ENCODE data around the gene MROH7.

MROH7 gene

DNA sequence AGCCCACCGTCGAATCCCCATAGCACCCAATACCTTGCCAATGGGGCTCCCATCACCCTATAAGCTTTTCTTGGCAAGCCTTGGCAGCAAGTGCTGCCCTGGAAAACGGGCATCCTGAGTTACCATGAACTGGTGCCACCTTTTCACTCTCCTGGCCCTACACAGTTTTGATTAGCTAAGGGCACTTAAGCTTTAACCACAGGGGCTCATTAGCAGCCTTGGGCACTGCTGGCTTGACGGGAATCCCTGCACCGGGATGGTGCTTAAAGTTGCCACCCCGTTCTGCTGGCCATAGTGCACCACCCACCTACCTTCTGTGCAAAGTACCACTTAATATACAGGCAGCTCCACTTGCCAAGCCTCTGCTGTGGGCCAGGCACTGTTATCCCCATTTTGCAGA lies 109.0 kb downstream of the MROH7 start:
- no peak for DNase-seq (ENCODE audit: low spot score)
- TF ChIP-seq, protein P1, sequence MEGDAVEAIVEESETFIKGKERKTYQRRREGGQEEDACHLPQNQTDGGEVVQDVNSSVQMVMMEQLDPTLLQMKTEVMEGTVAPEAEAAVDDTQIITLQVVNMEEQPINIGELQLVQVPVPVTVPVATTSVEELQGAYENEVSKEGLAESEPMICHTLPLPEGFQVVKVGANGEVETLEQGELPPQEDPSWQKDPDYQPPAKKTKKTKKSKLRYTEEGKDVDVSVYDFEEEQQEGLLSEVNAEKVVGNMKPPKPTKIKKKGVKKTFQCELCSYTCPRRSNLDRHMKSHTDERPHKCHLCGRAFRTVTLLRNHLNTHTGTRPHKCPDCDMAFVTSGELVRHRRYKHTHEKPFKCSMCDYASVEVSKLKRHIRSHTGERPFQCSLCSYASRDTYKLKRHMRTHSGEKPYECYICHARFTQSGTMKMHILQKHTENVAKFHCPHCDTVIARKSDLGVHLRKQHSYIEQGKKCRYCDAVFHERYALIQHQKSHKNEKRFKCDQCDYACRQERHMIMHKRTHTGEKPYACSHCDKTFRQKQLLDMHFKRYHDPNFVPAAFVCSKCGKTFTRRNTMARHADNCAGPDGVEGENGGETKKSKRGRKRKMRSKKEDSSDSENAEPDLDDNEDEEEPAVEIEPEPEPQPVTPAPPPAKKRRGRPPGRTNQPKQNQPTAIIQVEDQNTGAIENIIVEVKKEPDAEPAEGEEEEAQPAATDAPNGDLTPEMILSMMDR (IDR thresholded peaks at IDR 0.05; ENCODE audit: extremely low read depth, missing control alignments): no peak

DNA sequence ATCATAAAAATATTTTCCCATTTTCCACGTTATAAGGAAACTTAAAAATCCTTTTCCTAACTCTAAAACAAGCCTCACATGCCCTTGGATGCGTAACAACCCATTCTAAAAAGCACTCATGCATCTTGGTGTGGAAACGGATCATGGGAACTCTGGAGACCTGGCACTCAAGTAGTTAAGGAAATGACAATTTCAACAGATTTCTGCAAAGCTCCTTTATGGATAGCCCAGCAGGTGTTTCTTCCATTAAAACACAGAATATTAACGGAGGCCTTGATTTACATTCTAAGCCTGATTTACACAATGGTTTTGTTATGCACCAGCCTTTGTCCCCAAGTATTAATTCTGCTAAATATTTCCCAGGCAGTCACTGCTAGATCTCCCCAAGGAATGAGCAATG lies 109.8 kb downstream of the MROH7 start:
- DNase-seq (ENCODE audit: low spot score): no peak
- TF ChIP-seq, protein P1 (IDR thresholded peaks at IDR 0.05; ENCODE audit: extremely low read depth, missing control alignments): no peak

DNA sequence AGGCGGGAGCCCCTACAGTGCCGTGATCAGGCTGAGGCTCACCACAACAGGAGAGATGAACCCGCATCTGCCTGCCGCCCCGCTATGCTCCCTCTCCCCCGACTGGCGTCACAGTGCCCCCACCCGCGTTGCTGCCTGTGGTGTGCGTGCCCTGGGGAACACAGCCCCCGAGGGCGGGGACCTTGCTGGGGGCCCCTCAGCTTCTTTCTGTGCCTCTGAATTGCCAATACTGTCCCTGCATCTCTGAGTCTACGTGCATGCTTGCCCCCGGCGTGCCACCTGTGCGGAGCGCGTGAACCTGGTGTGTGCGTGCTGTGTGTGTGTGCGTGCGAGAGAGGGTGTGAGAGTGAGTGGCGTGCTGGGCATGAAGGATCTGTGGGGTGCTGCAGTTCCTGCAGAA lies 112.5 kb downstream of the MROH7 start:
- no peak for DNase-seq (ENCODE audit: low spot score)
- TF ChIP-seq, protein P1 (IDR thresholded peaks at IDR 0.05; ENCODE audit: extremely low read depth, missing control alignments): no peak

DNA sequence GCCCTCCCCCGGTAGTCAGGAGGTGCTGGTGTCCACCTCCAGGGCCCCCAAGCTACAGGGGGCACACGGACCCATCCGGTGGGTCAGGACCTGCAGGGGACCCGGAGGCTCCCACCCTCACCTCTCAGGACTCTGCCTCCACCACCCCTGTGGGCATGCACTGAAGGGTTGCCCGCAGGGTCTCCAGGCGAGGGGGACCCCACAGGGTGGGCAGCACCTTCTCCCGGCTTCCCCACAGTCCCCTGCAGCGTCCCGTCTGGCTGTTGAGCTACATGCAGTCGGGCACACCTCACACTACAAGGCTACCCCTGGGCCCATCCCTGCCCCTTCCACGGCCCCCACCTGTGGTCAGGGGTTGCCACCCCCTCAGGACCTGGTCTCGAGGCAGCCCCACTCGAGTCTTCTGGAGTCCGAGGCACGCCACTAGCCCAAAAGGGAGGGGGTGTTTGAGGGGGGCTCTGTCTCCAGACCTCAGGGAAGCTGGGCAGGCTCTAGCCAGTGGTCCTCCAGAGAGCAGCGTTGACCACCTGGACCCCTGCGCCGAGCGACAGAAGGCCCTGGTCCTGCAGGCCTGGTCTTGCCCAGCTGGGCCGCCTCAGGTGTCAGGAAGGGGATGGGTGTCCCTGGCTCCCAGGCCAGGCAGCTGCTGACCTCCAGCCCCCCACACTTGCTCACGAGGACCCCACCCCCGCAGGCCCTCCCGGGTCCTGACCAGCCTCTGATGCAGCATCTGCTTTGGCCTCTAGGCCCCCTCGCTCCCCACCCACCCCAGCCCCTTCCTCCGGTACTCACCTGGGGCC lies 113.1 kb downstream of the MROH7 start:
- DNase-seq (ENCODE audit: low spot score): no peak
- TF ChIP-seq, protein P1 (IDR thresholded peaks at IDR 0.05; ENCODE audit: extremely low read depth, missing control alignments): no peak

DNA sequence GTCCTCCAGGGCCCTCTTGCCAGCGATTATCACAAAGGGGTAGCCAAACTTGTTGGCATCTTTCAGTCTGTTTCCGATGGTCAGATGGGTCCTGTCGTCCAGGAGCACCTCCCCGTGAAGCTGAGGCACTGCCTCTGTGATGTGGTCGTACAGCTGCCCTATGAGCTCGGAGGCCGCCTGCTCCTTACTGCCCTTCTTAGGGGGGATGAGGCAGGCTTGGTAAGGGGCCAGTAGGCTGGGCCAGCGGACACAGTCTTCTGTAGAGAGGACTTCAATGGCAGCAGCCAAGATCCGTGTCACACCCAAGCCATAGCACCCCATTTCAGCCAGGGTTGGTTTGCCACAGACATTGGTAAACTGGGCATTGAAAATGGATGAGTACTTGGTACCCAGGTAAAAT lies 116.2 kb downstream of the MROH7 start:
- no peak for DNase-seq (ENCODE audit: low spot score)
- TF ChIP-seq, protein P1 (IDR thresholded peaks at IDR 0.05; ENCODE audit: extremely low read depth, missing control alignments): no peak

DNA sequence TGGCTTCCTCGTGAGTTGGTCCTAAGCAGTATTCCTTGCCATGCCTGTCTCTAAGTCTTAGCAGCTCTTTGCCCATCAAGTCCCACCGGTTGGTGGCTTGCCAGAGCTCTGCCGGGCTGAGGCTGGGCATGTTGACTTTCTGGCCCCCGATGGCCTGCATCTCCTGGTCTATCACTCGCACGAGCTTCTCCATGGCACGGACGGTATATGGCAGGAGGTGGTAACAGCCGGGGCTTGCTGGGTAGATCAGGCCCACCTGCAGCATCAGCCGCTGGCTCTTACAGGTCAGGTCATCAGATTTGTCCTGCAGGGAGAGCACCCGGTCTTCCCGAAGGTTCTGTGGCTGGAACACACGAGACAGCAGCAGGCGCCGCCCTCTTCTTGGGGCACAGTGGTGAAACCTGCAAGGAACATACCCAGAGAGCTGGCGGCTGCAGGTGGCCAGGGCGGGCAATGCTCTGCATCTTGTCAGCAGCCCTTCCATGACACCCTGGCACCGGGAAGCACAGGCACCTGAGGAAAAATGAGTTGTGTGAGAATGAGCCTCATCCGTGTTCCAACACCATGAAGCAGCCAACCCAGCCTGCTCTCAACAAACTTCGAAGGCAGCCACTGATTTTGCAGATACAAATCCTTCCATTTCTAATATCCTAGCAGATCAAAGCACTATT lies 117.2 kb downstream of the MROH7 start:
- no peak for DNase-seq (ENCODE audit: low spot score)
- TF ChIP-seq, protein P1 (IDR thresholded peaks at IDR 0.05; ENCODE audit: extremely low read depth, missing control alignments): no peak
